NAMALWA (cell line): ENCODE data around the gene WDFY4.

Source experiments
- DNase-seq: peaks from one replicate; pipeline ENCODE4 v3.0.0-alpha.2; 2015; ENCODE audit warnings: low spot score

Gene WDFY4

DNA sequence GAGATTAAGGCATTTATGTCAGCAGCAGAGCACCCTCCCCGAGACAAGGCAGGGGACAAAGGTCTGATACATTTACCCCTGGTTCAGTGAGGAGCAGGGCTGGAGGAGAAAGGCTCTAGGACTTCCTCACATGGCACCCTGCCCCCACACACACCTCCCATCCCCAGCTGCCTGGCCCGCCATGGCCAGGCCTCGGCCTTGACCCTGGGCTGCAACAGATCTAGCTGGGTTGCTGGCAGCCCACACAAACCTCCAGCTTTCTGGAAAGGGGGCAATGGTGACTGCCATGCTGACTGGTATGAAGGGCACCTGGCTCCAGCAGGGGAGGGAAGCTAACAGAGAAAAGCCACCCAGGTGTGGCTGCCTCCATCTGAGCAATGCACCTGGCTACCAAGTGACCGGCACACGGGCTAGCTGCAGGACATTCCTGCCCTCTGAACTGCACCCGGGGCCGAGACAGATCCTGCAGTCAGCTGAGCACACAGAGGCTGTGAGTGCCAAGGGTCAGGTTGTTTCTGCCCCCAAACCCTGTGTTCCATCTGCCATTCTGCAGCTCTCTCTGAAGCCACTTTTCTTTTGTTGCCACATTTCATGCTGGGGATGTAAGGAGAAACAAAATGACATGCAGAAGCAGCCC, 340.8 kb downstream of the WDFY4 start:
- no peak for DNase-seq

- DNase-seq, result no peak
These were observed 344.0 kb downstream of the WDFY4 start for GRCh38 chr10:49028639-49029038.

DNA sequence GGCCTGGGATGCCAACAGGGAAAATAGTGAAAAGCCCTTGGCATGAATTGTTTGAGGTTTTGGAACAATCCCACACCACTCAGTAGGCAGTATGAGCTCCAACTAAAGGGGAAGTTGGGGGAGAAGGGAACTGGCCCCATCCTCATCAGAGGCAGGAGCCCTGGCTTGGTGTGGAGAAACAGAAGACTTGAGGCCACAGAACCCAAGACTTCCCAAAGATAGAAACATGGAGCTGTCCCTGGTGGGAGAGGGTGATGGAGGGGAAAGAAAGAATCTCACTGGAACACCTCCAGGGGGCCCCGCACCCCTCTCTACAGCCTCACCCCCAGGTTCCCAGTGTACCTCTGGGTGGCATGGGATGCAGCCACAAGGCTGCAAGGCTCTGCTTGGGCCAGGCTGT, 345.0 kb downstream of the WDFY4 start:
- DNase-seq, result no peak
